Neuron (in vitro differentiated cells): Measurements from ENCODE around the gene MMP8.

Experiments
- H2AFZ ChIP-seq: one replicate; pipeline ENCODE4 v1.6.1; 2013; ENCODE audit warnings: low read depth, mild to moderate bottlenecking, inconsistent platforms, low read length, moderate library complexity
- H3K27me3 ChIP-seq: one replicate; pipeline ENCODE4 v1.6.1; 2013; ENCODE audit warnings: low read length; ENCODE audit not compliant: insufficient read depth
- H3K36me3 ChIP-seq: one replicate; pipeline ENCODE4 v1.6.1; 2013; ENCODE audit warnings: low read length; ENCODE audit not compliant: insufficient read depth
- H3K4me1 ChIP-seq: one replicate; pipeline ENCODE4 v1.6.1; 2013; ENCODE audit warnings: low read length; ENCODE audit not compliant: insufficient read depth
- H3K4me3 ChIP-seq: 2 replicates; pipeline ENCODE4 v1.5.1; 2013; ENCODE audit warnings: mild to moderate bottlenecking, low read length, moderate library complexity
- H3K9me3 ChIP-seq: one replicate; pipeline ENCODE4 v1.6.1; 2013; ENCODE audit warnings: low read length

The MMP8 gene

GRCh38 chr11:102666331-102666957, 58.3 kb downstream of the MMP8 start:
- no peak overlapping the region for H2AFZ ChIP-seq
- no peaks in the 10 kb centered on the region for H3K4me1 ChIP-seq

GRCh38 chr11:102664001-102664752, 60.6 kb downstream of the MMP8 start:
- H3K4me1 ChIP-seq, result no peaks in the 10 kb centered on the region
- no peak overlapping the region for H2AFZ ChIP-seq
- H3K27me3 ChIP-seq, result no peaks in the 10 kb centered on the region
- H3K36me3 ChIP-seq, result no peaks in the 10 kb centered on the region
- H3K9me3 ChIP-seq, result no peaks in the 10 kb centered on the region
- H3K4me3 ChIP-seq, result no peak overlapping the region

More at GRCh38 chr11:102666331-102666957, 58.3 kb downstream of the MMP8 start:
- H3K4me3 ChIP-seq, result no peak overlapping the region
- no peaks in the 10 kb centered on the region for H3K36me3 ChIP-seq
- no peaks in the 10 kb centered on the region for H3K27me3 ChIP-seq
- no peaks in the 10 kb centered on the region for H3K9me3 ChIP-seq

GRCh38 chr11:102662607-102663006, 62.1 kb downstream of the MMP8 start:
- Histone ChIP-seq H3K36me3 (no peaks in the 10 kb centered on the region), H3K4me1 (no peaks in the 10 kb centered on the region), H2AFZ (no peak overlapping the region), H3K9me3 (no peaks in the 10 kb centered on the region), H3K4me3 (no peak overlapping the region), H3K27me3 (no peaks in the 10 kb centered on the region)
